HG02981 (cell line): ENCODE results near the gene PROM2.

Source experiments
- ATAC-seq: cut with Tn5 transposase; IDR thresholded peaks from one replicate; pipeline ENCODE4 v1.9.1; 2021; ENCODE audit warnings: mild to moderate bottlenecking, moderate library complexity; ENCODE audit not compliant: unreplicated experiment

PROM2 gene

DNA sequence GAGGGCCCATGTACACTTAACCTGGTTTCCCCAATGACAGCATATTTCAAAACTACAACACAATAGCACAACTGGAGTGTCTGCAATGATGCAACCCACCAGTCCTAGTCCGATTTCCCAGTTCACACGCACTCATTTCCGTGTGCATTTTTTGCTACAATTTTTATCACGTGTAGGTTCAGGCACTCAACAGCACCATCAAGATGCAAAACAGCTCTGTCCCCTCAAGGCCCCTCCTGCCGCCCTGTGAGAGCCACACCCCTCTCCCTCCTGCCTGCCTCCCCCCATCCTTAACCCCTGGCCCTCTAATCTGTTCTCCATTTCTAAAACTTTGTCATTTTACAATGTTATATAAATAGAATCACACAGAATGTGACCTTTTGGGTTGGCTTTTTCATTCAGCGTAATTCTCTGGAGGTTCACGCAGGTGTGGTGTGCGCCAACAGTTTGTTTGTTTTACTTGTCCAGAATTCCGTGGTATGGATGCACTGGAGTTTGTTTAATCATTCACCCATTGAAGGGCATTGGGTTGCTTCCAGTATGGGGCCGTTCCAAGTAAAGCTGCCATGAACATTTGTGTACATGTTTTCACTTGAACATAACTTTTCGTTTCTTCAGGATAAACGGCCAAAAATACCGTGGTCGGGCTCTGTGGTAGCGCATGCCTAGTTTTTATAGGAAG lies 31.3 kb downstream of the PROM2 start:
- ATAC-seq, result no peak

DNA sequence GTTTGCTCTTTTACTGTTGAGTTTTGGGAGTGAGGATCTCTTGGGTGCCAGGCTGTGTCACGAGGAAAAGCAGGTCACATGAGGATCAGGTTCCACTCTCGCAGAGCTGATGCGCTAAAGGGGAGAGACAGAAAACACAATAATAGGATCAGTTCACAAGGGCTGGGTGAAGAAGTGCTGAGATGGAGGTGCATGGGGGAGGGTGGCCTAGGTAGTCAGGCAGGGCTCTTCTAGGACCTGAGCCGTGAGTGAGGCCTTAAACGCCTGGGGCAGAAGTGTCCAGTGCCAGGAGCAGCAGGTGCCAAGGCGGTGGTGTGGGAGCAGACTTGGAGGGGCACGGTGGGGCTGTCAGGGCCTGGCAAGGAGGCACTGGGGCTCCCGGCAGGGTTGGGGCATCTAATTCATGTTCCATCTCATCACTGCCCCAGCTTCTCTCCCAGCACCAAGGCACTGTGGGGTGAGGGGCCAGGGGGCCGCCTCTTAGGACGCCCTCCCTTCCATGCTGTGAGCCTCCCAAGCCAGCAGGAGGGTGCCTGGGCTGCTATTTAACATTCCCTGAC lies 32.2 kb downstream of the PROM2 start:
- ATAC-seq, result no peak

DNA sequence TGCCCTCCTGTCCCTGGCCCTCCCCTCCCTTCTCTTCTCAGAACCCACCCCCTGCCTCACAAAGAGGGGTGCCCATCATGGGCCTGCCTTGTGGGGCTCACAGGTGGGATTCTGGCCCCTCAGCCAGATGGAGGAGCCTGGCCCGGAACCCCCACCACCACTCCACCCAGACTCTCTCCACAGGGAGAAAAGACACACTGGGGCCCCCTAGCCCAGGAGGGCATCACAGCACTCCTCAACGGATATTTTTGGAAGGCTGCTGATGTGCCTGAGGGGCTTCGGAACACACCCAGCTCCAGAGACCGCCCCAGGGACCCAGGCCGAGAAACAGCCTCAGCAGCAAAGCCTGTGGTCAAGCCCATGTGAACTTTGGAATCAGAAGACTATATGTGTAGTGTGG lies 32.8 kb downstream of the PROM2 start:
- no peak for ATAC-seq

DNA sequence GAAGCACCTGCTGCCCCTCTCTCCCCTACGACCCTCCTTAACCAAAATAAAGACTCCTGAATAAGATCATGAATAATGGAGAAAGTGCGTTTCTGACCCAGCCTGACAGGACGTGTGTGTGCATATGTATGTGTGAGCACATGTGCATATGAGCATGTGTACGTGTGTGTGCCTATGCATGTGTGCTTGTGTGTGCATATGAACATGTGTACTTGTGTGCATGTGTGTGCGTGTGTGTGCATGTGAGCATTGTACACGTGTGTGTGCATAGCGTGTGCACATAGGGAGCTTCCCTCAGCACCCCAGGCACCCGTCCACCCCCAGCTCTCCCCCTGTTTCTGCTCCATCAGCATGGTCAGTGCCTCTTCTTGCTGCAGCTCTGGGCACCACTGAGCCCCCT lies 33.6 kb downstream of the PROM2 start:
- no peak for ATAC-seq

DNA sequence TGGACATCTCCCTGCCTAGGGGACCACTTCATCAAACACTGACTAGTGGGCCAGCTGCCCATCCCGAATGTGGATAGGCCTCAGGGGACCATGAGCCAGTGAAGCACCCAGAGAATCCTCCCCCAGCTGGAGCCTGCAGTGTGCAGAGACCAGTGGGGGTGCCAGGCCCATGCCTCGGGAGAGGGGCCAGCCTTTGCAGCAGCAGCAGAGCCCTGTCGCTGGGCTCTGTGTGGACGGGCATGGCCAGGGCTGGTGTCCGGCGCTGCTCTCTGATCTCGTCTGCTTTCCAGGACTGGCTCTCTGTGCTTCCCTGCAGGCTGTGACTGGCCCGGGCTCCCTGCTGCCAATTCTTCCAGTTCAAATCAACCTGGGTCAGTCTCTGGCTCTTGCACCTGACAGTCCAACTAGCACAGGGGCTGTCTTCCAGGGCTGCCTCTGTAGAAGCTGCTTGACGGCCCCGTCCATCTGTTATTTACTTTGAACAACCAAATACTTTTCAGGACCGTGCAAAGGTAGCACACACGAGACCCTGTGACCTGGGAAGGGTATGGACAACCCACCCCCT lies 34.3 kb downstream of the PROM2 start:
- ATAC-seq, result no peak

DNA sequence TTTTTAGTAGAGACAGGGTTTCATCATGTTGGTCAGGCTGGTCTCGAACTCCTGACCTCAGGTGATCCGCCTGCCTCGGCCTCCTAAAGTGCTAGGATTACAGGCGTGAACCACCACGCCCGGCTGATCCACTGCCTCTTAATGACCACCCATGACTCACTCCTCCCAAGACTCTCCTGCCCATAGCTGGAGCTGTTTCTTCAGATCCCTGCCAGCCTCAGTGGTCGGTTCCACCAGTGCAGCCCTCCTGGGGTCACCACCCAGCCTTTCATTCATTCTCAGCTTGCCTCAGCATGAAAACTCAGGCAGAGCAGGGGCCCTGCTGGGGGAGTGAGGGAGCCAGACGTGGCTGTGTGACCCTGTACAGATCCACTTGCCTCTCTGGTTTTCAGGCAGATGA lies 35.4 kb downstream of the PROM2 start:
- ATAC-seq, result no peak

DNA sequence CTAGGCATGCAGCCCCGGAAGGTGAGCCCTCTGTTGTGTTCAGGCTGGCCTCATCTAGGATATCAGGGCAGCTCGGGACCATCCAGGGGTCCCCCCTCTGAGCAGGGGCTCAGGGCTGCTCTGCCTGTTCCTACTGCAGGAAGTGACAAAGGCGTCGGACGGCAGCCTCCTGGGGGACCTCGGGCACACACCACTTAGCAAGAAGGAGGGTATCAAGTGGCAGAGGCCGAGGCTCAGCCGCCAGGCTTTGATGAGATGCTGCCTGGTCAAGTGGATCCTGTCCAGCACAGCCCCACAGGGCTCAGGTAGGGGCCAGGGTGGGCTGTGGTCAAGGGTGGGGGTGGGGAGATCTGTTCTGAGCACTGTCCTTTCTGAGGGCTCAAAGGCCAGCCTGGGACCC lies 36.0 kb downstream of the PROM2 start:
- ATAC-seq, result no peak

DNA sequence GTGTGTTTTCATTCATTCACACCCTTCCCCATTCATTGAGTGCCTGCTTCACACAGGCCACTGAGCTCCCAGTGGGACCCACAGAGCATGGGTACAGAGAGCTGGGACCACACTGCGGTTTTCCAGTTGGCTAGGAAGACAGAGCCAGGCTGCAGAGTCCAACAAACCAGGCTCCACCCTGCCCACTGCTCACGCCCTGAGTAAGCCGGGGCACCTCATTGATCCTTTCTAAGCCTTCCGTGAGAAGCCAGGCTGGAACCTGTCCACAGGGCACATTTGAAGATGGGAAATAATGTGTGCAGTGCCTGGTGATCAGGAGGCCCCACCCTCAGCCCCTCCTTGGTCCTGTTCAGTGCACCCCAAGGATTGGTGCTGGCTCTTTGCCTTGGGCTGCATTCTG lies 36.4 kb downstream of the PROM2 start:
- ATAC-seq, result no peak

DNA sequence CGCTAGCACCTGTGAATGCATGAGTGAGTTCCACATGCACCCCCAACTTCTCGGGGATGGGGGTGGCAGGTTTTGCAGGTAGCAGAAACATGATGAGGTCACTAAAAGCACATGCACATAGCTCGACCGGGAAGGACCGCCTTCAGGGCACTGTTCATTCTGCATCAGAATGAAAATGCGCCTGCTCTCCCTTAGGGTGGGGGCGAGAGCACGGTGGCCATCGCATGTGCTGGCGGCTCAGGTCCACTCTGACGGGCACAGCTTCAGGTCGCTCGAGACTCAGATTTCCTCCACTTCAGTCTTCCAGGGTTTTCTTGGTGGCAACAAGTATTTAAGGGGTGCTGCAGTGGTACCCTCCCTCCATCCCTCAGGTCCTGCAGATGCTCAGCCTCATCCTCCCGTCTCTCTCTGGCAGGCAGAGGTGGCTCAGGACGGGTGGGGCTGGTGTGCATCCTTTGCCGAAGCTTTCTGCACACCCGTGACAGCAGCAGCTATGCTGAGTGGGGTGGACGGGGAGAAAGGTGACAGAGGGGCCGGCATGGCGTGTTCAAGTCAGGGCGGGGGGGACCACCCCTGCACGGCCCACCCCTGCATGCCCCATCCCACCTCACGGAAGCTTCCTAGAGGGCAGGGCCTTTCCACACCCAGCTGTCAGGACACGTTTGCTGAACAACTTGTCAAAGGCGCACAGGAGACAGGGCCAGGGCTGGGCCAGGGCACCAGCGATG lies 37.7 kb downstream of the PROM2 start:
- no peak for ATAC-seq

DNA sequence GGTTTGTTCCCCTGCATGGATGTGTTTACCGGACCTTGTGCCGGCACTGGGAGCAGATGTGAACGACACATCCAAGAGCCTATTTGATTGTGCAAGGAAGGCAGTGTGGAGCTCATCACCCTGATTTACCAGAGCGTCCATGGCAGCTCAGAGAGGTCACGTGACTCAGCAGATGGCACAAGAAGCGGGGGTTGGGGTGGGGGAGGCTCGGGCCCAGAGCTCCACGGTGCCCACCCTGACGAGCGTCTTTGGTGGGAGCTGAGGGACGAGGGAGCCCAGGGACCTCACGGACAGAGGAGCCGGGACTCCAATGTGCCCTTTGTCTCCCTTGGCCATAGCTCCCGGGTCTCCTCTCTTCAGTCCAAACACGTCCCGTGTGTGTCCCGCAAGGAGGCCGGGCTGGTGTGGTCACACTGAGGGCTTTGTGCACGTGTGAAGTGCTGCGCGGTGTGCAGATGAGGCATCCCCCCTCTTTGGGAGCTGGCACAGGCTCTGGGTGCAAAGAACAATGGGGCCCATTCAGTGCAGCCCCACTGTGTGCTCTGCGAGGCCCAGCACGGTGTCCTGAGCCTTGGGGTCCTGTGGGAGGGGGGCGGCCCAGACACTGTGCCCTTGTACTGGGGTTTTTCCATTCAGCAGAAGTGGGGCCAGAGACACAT lies 38.4 kb downstream of the PROM2 start:
- no peak for ATAC-seq

DNA sequence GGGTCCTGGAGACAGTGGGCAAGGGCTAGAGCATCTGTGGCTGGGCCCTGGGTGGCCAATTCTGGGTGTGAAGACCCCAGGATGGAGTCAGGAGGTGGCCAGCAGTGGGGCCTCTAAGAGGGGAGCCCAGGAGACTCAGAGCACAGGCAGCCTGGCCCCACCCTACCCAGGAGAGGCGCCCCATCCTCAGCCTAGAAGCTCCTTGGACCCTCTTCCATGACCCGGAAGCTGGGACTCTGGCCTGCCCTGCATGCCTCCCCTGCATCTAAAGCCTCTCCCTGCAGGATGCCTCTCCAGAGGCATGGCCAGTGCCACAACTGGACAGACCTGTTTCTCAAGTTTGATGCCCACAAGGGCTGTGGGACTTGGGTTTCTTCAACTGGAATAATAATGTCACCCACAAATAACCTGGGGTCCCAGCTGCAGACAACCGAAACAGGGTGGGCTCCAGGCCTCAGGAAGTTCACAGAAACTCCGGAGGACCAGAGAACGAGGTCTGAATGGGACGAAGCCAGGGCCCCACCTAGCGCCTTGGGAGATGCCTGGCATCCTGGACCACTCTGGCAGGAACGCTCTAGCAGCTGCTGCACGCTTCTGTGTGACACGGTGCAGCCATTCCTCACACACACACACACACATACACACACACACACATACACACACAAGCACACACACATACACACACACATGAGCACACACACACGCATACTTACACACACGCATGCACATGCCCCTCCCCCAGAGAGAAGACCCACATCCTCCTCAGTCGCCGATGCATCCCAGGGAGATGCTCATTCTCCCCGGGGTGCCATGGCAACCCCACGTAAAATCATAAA lies 39.3 kb downstream of the PROM2 start:
- ATAC-seq, result no peak

DNA sequence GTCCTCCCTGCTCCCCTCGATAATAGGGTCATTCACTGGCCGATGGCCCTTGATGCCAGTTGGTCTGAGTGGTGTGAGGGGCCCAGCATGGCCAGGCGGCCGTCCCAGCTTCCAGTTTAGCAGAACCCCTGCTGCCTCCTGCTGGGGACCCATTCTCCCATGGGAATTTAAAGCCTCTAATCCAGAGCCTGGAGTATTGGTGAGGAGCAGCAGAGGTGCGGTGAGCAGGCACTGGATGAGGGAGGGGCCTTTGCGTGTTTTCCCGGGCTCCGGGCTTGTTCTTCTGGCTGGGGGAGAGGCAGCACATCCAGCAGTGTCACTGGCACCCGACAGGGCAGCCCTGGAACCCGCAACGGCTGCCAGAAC lies 40.3 kb downstream of the PROM2 start:
- ATAC-seq, result no peak

DNA sequence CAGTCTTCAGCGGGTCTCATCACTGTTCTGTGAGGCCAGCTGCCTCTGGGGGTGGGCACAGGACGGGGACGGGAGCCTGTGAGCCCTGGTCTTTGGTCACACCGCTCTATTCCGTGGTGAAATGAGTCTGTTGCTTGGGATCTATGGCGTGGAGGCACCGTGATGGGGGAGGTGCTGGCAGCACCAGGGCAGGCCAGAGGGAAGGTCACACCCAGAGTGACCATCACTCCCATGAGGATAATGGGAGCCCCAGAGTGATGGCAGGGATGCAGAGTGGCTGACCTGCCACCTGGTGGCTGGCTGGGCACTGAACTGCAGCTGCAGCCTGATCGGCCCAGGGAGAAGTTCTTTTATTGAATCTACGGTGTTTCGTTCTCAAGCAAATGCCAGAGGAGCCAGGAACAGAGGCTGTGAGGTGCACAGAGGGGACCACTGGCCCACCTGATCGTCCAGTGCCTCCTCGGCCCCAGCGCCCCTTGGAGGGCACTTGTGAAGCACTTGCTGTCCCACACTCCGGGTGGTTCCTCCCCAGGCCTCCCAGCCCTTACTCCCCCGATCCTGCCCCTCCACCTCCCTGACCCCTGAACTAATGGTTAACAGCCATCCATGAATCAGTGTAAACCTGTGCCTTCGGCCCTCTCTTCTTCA lies 40.8 kb downstream of the PROM2 start:
- no peak for ATAC-seq

DNA sequence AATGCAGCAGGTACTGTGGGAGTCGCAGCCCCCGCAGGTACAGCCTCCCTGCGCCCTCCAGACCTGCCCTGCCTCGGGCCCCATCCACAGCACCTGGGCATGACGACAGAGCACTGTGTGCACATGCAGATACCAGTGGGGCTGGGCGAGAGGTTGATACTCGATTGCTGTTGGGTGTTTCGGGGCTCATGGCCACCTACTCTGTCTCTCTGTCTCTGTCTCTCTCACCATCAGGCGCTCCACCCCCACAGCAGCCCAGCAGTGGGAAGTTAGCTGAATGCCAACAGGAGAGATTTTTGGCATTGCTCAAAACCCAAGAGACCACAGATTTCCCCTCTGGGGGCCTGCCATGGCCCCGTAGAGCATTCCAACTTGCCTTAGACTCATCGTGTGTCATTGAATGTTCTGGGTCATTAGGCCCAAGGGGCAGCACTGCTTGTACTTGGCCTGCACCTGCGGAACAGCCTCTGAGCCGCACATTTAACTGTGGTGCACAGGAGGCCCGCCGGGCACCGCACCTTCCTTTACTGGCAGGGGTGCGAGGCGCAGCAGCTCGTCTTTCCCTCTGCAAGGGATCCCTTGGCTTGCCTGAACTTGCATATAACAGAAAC lies 41.7 kb downstream of the PROM2 start:
- ATAC-seq, result no peak

DNA sequence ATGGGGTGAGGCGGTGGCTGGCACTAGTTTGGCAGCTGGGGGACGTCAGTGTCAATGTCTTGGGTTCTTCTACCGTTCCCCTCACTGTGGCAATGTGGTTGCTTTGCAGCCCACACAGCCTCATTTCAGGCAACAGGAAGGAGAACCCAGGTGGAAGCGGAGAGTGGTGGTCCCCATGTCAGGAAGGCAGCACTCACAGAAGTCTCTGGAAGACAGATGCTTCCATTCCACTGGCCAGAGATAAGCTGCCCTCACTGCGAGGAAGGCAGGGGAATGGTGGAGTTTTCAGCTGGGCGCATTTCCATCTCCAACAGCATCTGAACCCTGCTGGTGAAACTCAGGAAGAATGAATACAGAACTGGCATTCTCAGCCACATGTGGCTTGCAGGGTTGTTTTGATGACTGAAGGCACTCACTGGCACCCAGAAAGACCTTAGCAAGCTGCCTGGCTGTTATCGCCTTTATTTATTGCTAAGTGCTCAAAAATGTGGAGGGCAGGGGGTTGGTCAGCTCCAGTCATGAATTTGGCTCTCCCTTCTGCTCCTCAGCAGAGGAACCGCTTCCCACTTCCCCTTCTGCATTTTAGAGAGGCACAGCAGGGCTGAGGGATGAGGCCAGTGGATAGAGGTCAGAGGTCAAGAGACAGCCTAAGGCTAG lies 42.3 kb downstream of the PROM2 start:
- ATAC-seq, result no peak

DNA sequence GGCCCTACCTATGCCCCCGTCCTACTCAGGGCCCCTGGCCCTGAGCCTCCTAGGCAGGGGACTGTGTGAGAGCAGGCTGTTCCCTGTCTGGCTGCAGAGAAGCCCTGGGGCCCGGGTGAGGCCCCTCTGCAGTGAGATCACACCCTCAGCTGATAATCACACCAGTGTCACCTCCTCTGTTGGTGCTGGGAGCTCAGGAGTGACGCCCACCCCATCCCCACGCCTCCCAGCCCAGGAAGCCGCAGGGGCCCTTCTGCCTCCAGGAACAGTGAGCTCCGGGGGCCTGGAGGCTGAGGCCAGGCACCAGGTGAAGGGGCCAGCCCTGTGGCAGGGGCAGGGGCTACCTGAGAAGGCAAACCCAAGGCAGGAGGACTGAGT lies 42.9 kb downstream of the PROM2 start:
- no peak for ATAC-seq

DNA sequence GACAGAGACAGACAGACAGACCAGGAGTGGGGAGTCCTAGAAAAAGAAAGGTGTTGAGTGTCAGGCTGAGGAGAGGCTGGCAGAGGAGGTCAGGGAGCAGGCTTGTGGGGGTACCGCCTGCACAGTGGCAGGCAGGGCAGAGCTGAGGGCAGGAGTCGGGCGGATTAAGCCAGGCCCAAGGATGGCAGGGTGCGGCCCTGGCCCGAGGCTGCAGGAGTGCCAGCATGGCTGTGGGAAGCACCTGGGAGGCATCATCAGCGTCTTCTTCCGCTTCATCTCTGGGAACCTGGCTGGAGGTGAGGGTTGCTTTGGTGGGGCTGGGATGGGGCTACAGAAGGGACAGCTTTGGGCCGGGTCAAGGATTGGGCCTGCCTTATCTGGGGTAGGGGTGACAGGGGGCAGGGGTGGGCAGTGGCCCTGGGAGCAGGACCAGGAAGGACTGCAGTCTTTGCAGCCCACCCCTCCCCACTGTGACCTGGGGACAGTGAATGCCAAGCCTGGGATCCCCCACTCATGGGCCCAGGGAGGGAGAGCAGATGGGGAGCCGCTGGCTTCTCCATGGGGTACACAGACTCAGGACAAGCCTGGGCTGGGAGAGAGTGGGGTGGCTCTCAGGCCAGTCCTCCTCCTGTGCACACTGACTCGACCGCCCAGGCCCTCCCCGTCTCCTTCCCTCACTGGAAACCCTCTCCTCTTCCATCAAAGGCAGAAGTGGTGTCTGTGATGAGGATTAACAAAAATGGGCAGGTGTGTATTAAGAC lies 43.6 kb downstream of the PROM2 start:
- ATAC-seq, result no peak

DNA sequence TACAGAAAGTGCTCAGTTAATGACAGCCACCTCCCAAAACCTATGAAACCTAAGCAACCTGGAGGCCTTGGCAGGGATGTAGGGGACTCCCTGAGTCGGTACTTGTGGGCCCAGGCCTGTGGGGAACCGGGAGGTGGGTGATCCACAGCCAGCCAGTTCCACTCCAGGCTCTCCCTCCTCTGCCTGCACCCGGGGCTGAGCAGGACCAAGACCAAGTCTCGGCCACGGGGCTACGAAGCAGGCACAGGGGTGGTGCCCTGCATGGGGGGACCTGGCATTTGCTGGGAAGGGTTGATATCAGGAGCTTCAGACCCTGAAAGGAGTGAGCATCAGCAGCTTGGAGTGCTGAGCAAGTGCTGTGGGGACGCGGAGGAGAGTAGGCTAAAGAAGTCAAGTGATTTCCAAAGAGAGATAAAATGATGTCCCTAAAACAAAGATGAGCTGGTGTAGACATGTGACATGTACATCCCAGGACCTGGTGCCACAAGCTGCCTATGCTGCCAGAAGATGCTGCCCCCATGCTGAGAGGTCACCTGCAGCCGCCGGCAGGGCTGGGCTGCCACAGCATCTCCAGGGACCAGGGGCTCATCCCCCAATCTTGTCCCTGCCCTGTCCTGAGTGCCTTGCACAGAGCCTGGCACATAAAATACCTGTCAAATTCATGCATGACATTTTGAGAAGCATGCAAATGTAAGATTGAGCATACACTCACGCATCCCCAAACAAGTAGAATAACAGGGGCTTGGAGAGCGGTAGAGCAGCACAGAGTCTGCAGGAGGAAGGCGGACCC lies 44.4 kb downstream of the PROM2 start:
- ATAC-seq, result no peak
